IMR-90 (cell line): ENCODE results near the gene HES4. TPM values are rescaled to one million over a fixed set of nuclear protein-coding genes. Genes with fewer than 3 reads are reported as not detected.

Experiments used
- ATAC-seq: fragments of 200-7000 bp; cut with Tn5 transposase; 2 replicates; pipeline ENCODE4 v1.9.1; 2020; ENCODE audit warnings: low read depth, mild to moderate bottlenecking, moderate library complexity
- BruUV-seq: library from RNA; stranded (reverse); fragments of 400-500 nt; replicated peaks from 2 replicates; lab custom pipeline; 2021; lab: Mats Ljungman, UMichigan
- CTCF ChIA-PET: fragments of 300-600 bp; formaldehyde crosslinking; extraction: SDS; loops from one replicate; lab custom pipeline; 2021; ENCODE audit warnings: antibody characterized with exemption; lab: Yijun Ruan, JAX
- POLR2A ChIA-PET: fragments of 300-600 bp; sonication (Branson Sonifier 250); formaldehyde crosslinking; loops from one replicate; lab custom pipeline; 2022; ENCODE audit warnings: antibody characterized with exemption; ENCODE audit not compliant: unreplicated experiment; lab: Charles Lee
- DNase-seq: peaks from one replicate; pipeline ENCODE4 v3.0.0; 2013
- H2AFZ ChIP-seq: replicated peaks from 2 replicates; pipeline ENCODE3; 2013; ENCODE audit warnings: low read length, mild to moderate bottlenecking; ENCODE audit not compliant: poor library complexity
- H2AK5ac ChIP-seq: 2 replicates; pipeline ENCODE4 v1.6.1; 2013; ENCODE audit warnings: low read depth, low read length, inconsistent platforms
- H2AK9ac ChIP-seq: replicated peaks from 2 replicates; pipeline ENCODE3; 2013; ENCODE audit warnings: mild to moderate bottlenecking, low read depth, low read length, moderate library complexity; ENCODE audit not compliant: poor library complexity
- H2BK120ac ChIP-seq: 2 replicates; pipeline ENCODE4 v1.6.1; 2013; ENCODE audit warnings: low read depth, low read length, inconsistent platforms
- H2BK15ac ChIP-seq: 3 replicates; pipeline ENCODE4 v1.6.1; 2013; ENCODE audit warnings: low read depth, low read length, inconsistent platforms
- H2BK20ac ChIP-seq: 2 replicates; pipeline ENCODE4 v1.6.1; 2013; ENCODE audit warnings: low read depth, mild to moderate bottlenecking, inconsistent platforms, low read length, moderate library complexity
- H2BK5ac ChIP-seq: 2 replicates; pipeline ENCODE4 v1.6.1; 2013; ENCODE audit warnings: mild to moderate bottlenecking, low read depth, low read length, inconsistent platforms; ENCODE audit not compliant: poor library complexity, severe bottlenecking
- H3K14ac ChIP-seq: replicated peaks from 2 replicates; pipeline ENCODE4 v1.6.1; 2013; ENCODE audit warnings: low read depth, low read length, inconsistent platforms
- H3K18ac ChIP-seq: 2 replicates; pipeline ENCODE4 v1.6.1; 2013; ENCODE audit warnings: low read depth, low read length, control low read depth
- H3K23ac ChIP-seq: 2 replicates; pipeline ENCODE4 v1.6.1; 2013; ENCODE audit warnings: low read depth, low read length, inconsistent platforms
- H3K27ac ChIP-seq: 2 replicates; pipeline ENCODE4 v1.5.1; 2013; ENCODE audit warnings: mild to moderate bottlenecking, control low read depth, low read length; ENCODE audit not compliant: insufficient read depth
- H3K27me3 ChIP-seq: 2 replicates; pipeline ENCODE4 v1.6.1; 2013; ENCODE audit warnings: low read length; ENCODE audit not compliant: control insufficient read depth, insufficient read depth
- H3K36me3 ChIP-seq: 2 replicates; pipeline ENCODE4 v1.6.1; 2013; ENCODE audit warnings: low read length, mixed read lengths; ENCODE audit not compliant: control insufficient read depth, insufficient read depth
- H3K4ac ChIP-seq: 2 replicates; pipeline ENCODE4 v1.6.1; 2013; ENCODE audit warnings: low read depth, low read length, inconsistent platforms
- H3K4me1 ChIP-seq: 2 replicates; pipeline ENCODE4 v1.6.1; 2013; ENCODE audit warnings: low read length, mixed read lengths; ENCODE audit not compliant: control insufficient read depth, insufficient read depth
- H3K4me2 ChIP-seq: 2 replicates; pipeline ENCODE4 v1.6.1; 2013; ENCODE audit warnings: low read depth, mild to moderate bottlenecking, control low read depth, low read length, moderate library complexity
- H3K4me3 ChIP-seq: 2 replicates; pipeline ENCODE4 v1.5.1; 2013; ENCODE audit warnings: low read depth, mild to moderate bottlenecking, control low read depth, low read length, moderate library complexity; ENCODE audit not compliant: insufficient read depth
- H3K56ac ChIP-seq: 2 replicates; pipeline ENCODE4 v1.6.1; 2013; ENCODE audit warnings: low read length, inconsistent platforms; ENCODE audit not compliant: insufficient read depth; ENCODE audit errors: extremely low read depth
- H3K79me1 ChIP-seq, 2 experiments: 2 replicates each; pipeline ENCODE4 v1.6.1; 2013; ENCODE audit warnings: low read length in 2 of 2, inconsistent platforms in 1 of 2, low read depth in 1 of 2
- H3K9ac ChIP-seq: 2 replicates; pipeline ENCODE4 v1.6.1; 2013; ENCODE audit warnings: low read depth, low read length, control low read depth
- H3K9me1 ChIP-seq: 2 replicates; pipeline ENCODE4 v1.6.1; 2013; ENCODE audit warnings: low read length, inconsistent platforms; ENCODE audit not compliant: insufficient read depth
- H3K9me3 ChIP-seq: 2 replicates; pipeline ENCODE4 v1.6.1; 2013; ENCODE audit warnings: low read length; ENCODE audit not compliant: control insufficient read depth, insufficient read depth
- H4K20me1 ChIP-seq: 2 replicates; pipeline ENCODE4 v1.6.1; 2013; ENCODE audit warnings: low read length, inconsistent platforms; ENCODE audit not compliant: insufficient read depth
- H4K5ac ChIP-seq: 2 replicates; pipeline ENCODE4 v1.6.1; 2013; ENCODE audit warnings: mild to moderate bottlenecking, low read depth, low read length, control low read depth
- H4K8ac ChIP-seq, 2 experiments: 2 replicates each; pipeline ENCODE4 v1.6.1; 2013; ENCODE audit warnings: low read depth in 2 of 2, low read length in 2 of 2, control low read depth in 1 of 2, inconsistent platforms in 1 of 2
- H4K91ac ChIP-seq: 2 replicates; pipeline ENCODE4 v1.6.1; 2013; ENCODE audit warnings: low read depth, low read length, inconsistent platforms; ENCODE audit not compliant: insufficient read depth
- BHLHE40 ChIP-seq: fragments of 150-350 bp; IDR thresholded peaks from 2 replicates; pipeline ENCODE4 v1.6.1; 2016; ENCODE audit warnings: mild to moderate bottlenecking, low read depth, low read length
- CEBPB ChIP-seq: IDR thresholded peaks from 2 replicates; pipeline ENCODE4 v1.6.1; 2012; ENCODE audit warnings: low read depth, low read length, improper control_type of control experiment
- CHD1 ChIP-seq: IDR thresholded peaks from 2 replicates; pipeline ENCODE4 v1.6.1; 2012; ENCODE audit warnings: low read depth, low read length, improper control_type of control experiment
- MAFK ChIP-seq: IDR thresholded peaks from 2 replicates; pipeline ENCODE4 v1.6.1; 2012; ENCODE audit warnings: low read depth, low read length, improper control_type of control experiment
- MAZ ChIP-seq: IDR thresholded peaks from 2 replicates; pipeline ENCODE4 v1.6.1; 2012; ENCODE audit warnings: low read depth, mild to moderate bottlenecking, low read length, improper control_type of control experiment, moderate library complexity, borderline replicate concordance
- MXI1 ChIP-seq: IDR thresholded peaks from 2 replicates; pipeline ENCODE4 v1.6.1; 2012; ENCODE audit warnings: low read depth, mild to moderate bottlenecking, low read length, moderate library complexity, borderline replicate concordance
- POLR2A ChIP-seq: IDR thresholded peaks from 2 replicates; pipeline ENCODE4 v1.6.1; 2012; ENCODE audit warnings: mild to moderate bottlenecking, low read depth, low read length
- RAD21 ChIP-seq: IDR thresholded peaks from 2 replicates; pipeline ENCODE4 v1.6.1; 2012; ENCODE audit warnings: low read length, improper control_type of control experiment
- USF2 ChIP-seq: fragments of 150-350 bp; IDR thresholded peaks from 2 replicates; pipeline ENCODE4 v1.6.1; 2017; ENCODE audit warnings: mild to moderate bottlenecking, antibody characterized with exemption, low read length, low read depth
- WGBS, 2 experiments: methylation state at CpG; one replicate each; pipeline versions ENCODE4 v1.1.5 to v1.1.7; 2013; ENCODE audit warnings: missing lambda C conversion rate in 2 of 2; ENCODE audit not compliant: insufficient read length in 1 of 2; ENCODE audit errors: extremely low coverage in 2 of 2; 5-methylcytosine and 5-hydroxymethylcytosine counted together
- dilution Hi-C: fragments of 300-500 bp; cut with HindIII; formaldehyde crosslinking; loops from one replicate; pipeline ENCODE4 v1.14.3; 2018; ENCODE audit warnings: low sequenced_read_pairs; ENCODE audit not compliant: unreplicated experiment
- in situ Hi-C: fragments of 300-500 bp; cut with MboI; formaldehyde crosslinking; loops from 3 replicates; pipeline ENCODE4 v1.14.3; 2019; ENCODE audit warnings: low sequenced_read_pairs, inconsistent platforms, mixed read lengths
- intact Hi-C: fragments of 100-400 bp; cut with micrococcal nuclease; formaldehyde crosslinking; loops from 2 replicates; pipeline ENCODE4 v1.10.0; 2022
- polyA plus RNA-seq, 3 experiments: library from polyadenylated mRNA; depleted of rRNA; stranded (reverse); fragments of >200 nt; gene quantifications; 2 replicates each; pipeline ENCODE4 v1.2.3, GENCODE V29; 2012; ENCODE audit warnings: low replicate concordance in 1 of 3
- total RNA-seq: library from RNA; depleted of rRNA; stranded (reverse); fragments of >200 nt; gene quantifications from 2 replicates; pipeline ENCODE4 v1.2.3, GENCODE V29; 2012

Gene HES4
- total and polyA plus RNA-seq, 2 of the 4 experiments (the other 2 are of a cell fraction): 1.4 to 11.7 TPM

- TF ChIP-seq MAFK: no peak
Measured at GRCh38 chr1:967466-968343, 32.2 kb downstream of the HES4 start (continued).

GRCh38 chr1:966704-967300, 33.1 kb downstream of the HES4 start:
- H2BK5ac ChIP-seq: peak overlapping the region; percentile 83
- no peak overlapping the region; the same call in 1 of the 2 replicates for H3K56ac ChIP-seq
- H2AFZ ChIP-seq: peak overlapping the region; percentile 91
- CTCF ChIA-PET: no interaction called here
- ATAC-seq: peak; percentile 97
- TF ChIP-seq CEBPB: no peak
- TF ChIP-seq USF2: peak; percentile 25; the same call in 1 of the 2 replicates
- TF ChIP-seq MXI1: peak; percentile 51; the same call in 1 of the 2 replicates
- 0 out of 2 replicates have a peak, but pooled peaks have one; percentile 7 for TF ChIP-seq RAD21
- peak; percentile 74 for TF ChIP-seq POLR2A
- peak; percentile 58; the same call in 1 of the 2 replicates for TF ChIP-seq BHLHE40
- no peak for TF ChIP-seq CHD1
- peak; percentile 84; the same call in 1 of the 2 replicates for TF ChIP-seq MAZ
- H4K20me1 ChIP-seq: no peaks in the 10 kb centered on the region; the same call in 1 of the 2 replicates
- 7% methylated on average over 17 of the region's 60 CpGs; no CpG with 5 or more reads in 1 of the 2 experiments for WGBS, 2 experiments
- peak overlapping the region; percentile 96 for H3K4me2 ChIP-seq
- intact Hi-C loops: no loop called here
- BruUV-seq: no TSS peak
- H3K18ac ChIP-seq: peak overlapping the region; percentile 77; the same call in 1 of the 2 replicates
- H2AK9ac ChIP-seq: peak overlapping the region; percentile 93
- H3K9me3 ChIP-seq: no peaks in the 10 kb centered on the region
- peak; percentile 50 for DNase-seq
- H3K23ac ChIP-seq: peak overlapping the region; percentile 61; the same call in 1 of the 2 replicates
- H4K91ac ChIP-seq: peak overlapping the region; percentile 87
- H2BK15ac ChIP-seq: no peak overlapping the region; the same call in 2 of the 3 replicates
- peak overlapping the region; percentile 86; the same call in 1 of the 2 replicates for H4K5ac ChIP-seq
- in situ Hi-C loops: no loop called here
- no peak overlapping the region for H2BK20ac ChIP-seq
- H3K27ac ChIP-seq: peak overlapping the region; percentile 78; the same call in 1 of the 2 replicates
- peak overlapping the region; percentile 75 for H3K4ac ChIP-seq
- POLR2A ChIA-PET: no interaction called here
- peaks cover under 1 to 16% of the 10 kb centered on the region in 2 experiments; a peak in 3 of 4 replicates for H3K79me1 ChIP-seq
- peak overlapping the region; percentile 85 for H3K9ac ChIP-seq
- peak overlapping the region; percentile 62 for H3K14ac ChIP-seq
- peaks cover 5% of the 10 kb centered on the region; the same call in 1 of the 2 replicates for H3K27me3 ChIP-seq
- peak overlapping the region; percentile 92 for H3K4me3 ChIP-seq
- H4K8ac ChIP-seq: peak overlapping the region; percentile 76 to 89; a peak in 3 of 4 replicates
- H2AK5ac ChIP-seq: peak overlapping the region; percentile 94
- peak overlapping the region; percentile 66 for H2BK120ac ChIP-seq
- peaks cover 17% of the 10 kb centered on the region for H3K36me3 ChIP-seq
- peaks cover 6% of the 10 kb centered on the region for H3K9me1 ChIP-seq
- dilution Hi-C loops: no loop called here
- H3K4me1 ChIP-seq: peaks cover 6% of the 10 kb centered on the region; the same call in 1 of the 2 replicates
